Retina (tissue), 1 donor: ENCODE measurements around the gene NUP98.

Experiments used
- DNase-seq: peaks from one replicate; pipeline ENCODE4 v3.0.0-alpha.2; 2016

The NUP98 gene

DNA sequence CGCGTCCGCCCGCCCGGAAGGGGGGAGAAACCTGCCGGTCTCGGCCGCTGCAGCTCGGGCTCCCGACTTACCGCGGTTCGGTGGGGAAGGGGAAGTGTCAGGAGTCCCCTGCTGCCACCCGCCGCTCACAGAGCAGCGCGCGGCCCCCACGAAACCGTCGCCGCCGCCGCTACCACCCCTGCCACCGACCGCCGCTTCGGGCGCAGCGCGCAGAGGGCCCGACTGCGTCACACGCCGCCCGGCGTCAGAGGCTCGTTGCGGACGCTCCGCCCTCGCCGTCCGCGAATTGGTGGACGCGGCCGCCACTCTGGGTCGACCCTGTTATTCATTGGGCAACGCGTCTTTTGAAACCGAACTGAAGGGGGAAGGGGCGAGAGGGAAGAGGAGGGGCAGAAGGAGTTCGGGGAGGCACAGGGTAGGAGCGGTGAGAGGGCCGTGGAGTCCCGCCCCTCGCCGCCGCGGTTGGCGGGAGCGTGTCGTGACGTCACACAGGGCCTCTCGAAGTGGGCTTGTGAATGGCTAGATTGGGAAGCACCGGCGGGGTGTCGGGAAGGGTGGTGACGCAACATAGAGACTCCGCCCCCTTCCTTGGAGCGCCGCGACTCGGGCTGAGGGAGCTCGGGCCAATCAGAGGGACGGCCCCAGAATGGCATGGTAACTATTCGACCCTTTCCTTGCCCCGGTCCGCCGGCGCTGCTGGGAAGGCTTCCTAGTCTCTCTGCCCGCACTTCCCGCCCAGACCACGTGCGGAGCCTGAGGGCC is at the start of gene NUP98:
TSS of gene NUP98 (minus strand) at position 226 of the 762 bp plus-strand sequence. CDS start 15,437 bp downstream, outside the sequence.
- DNase-seq: peak; percentile 100

DNA sequence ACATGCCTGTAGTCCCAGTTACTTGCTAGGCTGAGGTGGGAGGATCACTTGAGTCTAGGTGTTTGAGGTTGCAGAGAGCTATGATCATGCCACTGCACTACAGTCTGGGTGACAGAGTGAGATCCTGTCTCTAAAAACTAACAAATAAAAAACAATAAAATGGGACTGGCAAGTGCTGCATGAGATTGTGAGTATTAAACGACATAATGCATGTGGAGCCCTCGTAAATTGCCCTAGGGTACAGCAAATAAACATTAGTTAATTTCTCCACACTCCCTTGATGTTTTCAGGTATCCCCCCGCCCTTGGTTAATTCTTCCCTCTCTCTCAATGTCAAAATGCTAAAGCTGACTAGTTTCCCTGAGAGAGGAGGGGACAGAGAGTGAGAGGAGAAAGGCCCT is 48.3 kb upstream of the NUP98 start:
- no peak for DNase-seq

DNA sequence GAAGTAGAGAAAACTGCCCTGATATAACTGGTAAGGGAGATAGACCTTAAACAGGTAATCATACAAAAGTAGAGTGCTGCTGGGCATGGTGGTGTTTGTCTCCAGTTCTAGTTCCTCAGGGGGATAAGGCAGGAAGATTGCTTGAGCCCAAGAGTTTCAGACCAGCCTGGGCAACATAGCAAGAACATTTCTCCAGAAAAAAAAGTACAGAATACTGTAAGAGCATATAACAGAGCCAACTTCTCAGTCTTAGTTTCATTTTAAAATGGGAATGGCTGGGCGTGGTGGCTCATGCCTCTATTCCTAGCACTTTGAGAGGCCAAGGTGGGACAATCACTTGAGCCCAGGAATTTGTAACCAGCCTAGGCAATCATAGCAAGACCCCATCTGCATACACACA is 47.9 kb upstream of the NUP98 start:
- no peak for DNase-seq

DNA sequence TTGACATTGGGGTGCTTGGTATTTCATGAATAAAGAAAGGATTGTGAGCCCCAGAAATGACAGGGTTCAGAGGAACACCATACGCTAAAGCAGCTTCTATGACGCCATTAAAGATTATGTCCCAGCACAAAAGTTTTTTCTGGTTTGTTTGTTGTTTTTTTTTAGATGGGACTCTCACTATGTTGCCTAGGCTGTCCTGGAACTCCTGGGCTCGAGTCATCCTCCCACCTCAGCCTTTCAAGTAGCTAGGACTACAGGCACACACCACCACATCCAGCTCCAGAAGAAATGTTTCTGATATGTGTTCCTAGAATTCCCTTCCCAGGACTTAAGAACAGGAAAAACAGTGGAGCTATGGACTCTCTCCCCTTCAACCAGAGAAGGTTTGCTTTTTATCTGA is 46.0 kb upstream of the NUP98 start:
- DNase-seq: no peak

DNA sequence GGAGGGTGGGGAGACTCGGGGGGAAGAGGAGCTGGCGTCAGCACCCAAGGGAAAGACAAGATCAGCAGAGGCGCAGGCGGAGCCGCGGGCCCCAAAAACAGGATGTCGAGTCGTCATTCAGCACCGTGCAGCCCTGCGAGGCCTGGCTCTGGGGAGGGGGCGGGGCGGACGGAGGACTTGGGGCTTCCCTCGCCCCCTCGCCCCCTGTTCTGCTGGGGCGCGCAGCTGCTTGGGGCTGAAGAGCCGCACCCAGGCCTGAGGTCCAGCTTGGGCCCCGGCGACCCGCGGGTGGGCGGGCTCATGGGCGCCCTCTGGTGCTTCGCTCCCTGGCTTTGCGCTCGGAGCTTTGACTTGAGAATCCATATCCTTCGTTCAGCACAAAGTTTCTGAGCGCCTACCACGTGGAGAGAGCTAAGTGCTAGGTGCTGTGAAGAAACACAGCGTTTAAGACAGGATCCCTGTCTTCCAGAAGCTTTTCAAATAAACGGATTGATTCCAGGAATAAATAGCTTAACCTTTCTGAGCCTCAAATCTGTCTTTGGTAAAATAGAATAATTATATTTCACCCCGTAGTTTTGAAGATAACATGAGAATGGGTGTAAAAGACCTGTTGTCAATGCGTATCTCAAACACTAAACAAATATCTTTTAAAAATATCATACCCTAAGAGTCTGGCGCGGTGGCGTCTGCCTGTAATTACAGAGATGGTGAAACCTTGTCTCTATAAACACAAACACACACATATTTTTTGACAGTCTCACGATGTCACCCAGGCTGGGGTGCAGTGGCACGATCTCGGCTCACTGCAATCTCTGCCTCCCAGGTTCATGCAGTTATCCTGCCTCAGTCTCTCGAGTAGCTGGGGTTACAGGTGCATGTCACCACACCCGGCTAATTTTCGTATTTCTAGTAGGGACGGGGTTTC is 44.3 kb upstream of the NUP98 start:
- DNase-seq: peak; percentile 91

DNA sequence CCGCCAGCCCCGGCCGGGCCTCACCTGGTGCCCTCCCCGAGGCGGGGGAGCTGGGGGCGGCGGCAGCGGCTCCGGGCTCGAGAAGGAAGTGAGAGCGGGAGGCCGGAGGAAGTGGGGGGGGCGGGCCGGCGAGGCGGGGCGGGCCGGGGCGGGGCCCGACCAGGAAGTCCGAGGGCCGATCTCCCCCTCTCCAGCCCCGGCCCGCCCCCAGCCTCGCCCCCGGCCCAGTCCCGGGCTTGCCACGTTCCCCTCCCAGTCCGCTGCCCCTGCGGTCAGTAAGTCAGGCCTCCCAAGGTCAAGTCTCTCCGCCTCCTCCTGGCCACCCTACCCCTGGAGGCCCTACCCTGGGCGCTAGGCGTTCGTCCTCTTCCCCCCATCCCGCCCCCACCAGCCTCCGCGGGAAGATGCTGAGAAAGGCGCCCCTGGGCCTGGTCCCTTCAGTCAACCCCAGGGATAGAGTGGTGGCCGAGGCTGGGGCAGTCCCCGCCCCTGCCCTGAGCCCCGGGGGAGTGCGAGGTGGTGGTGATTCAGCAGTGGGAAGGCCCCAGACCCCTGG is 43.6 kb upstream of the NUP98 start, which contains the start of gene RHOG:
TSS of gene RHOG (minus strand) at position 90 of the 556 bp plus-strand sequence. CDS start 12,821 bp downstream, outside the sequence.
- DNase-seq: no peak

DNA sequence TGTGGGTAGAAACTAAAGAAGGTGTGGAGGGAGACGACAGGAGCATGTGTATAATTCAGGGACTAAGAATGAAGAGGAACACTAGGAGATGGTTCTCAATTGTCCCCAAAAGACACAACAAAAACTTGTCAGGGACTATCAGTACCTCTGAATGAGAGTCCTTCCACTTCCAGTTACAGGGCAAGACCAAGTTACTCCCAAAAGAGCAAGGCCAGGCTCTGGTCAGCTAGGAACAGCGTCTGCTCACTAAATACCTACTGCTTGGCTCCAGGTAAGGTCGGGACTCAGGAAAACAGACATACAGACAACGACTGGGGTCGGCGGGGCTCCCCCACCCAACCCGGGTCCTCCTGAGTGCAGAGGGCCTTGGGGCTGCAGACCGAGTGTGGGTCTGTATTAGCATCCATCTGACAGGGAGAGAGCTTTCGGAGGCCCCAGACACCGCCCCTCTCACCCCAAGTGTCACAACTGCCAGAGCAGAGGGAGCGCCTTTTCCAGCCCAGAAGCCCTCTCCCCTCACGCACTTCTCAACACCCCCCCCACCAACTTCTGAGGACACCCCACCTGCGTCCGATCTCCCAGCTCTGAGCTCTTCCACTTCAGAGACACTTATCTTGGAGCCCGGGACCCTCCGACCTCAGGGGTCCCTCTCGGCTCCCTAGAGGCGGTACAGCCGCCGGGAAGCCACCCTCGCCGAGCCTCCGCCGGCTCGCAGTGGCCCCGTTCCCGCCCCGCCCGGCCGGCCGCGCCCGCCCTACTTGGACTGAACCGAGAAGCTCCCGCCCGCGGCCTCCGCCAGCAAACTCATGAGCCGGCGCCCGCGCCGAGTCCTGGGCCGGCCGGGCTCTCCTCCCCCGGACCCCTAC is 42.9 kb upstream of the NUP98 start:
- peak; percentile 74 for DNase-seq

DNA sequence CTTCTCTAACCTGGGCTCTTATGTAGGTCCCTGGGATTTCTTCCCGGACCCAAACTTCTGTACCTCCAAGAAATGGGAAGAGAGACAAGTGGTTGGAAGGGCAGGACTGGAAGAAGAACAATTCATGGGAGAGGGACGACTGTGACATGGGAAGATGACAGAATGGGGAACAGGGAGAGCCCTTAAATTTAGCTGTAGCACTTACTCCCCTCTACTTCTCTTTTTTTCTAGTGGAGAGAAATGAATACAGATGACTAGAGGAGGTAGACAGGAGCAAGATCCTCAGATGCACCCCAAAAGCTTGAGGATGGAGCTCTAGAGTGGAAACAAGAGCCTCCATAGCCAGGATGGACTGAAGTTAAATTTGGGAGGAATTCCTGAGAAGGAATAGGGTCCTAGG is 41.1 kb upstream of the NUP98 start:
- no peak for DNase-seq

DNA sequence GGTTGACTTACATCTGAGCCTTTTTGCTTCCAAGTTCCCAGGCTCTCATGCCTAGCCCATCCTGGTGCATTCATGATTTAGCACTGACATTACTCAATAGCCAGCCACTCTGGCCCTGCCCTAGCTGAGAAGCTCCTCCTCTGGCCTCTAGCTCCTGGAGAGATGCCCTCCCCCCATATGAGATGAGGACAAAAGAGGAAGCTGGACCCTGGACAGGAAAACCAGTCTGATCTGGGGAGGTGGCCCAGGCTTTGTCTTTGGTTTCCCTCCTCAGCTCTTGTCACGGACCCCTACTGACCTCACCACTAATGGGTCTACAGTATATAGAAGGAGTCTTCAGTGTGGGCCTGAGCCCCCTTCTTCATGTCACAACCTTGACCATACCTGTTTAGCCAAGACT is 40.4 kb upstream of the NUP98 start:
- no peak for DNase-seq

DNA sequence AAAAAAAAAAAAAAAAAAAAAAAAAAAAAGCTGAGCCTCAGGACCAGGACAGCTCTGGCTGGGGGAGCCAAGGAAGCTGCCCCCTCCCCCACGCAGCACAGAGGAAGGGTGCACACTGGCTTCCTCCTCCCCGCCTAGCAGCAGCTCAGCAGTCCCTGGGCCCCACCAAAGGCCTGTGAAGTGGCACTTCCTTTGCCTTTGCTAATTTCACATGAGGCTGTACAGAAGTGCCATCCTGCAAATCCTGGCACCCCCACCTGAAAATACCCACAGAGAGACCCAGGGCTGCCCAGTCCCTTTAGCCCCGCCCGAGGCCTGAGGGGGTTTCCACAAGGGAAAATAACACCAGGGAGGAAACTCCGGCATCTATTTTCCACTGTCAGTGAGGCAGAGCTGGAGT is 39.5 kb upstream of the NUP98 start:
- no peak for DNase-seq

DNA sequence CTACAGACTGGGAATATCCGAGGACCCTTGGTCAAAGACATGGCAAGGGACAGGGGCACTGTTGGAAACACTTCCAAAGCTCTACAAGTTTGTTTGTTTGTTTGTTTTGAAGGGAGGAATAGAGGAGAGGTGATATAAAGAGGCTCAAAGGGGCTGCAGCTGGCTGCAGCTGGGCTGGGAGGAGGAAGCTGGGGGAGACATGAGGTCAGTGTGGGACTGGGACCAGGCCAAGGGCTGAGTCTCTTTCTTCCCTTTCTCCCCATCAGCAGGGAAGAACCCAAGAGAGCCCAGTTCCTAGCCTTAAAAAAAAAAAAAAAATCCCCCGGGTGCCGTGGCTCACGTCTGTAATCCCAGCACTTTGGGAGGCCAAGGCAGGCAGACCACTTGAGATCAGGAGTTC is 38.4 kb upstream of the NUP98 start:
- no peak for DNase-seq

DNA sequence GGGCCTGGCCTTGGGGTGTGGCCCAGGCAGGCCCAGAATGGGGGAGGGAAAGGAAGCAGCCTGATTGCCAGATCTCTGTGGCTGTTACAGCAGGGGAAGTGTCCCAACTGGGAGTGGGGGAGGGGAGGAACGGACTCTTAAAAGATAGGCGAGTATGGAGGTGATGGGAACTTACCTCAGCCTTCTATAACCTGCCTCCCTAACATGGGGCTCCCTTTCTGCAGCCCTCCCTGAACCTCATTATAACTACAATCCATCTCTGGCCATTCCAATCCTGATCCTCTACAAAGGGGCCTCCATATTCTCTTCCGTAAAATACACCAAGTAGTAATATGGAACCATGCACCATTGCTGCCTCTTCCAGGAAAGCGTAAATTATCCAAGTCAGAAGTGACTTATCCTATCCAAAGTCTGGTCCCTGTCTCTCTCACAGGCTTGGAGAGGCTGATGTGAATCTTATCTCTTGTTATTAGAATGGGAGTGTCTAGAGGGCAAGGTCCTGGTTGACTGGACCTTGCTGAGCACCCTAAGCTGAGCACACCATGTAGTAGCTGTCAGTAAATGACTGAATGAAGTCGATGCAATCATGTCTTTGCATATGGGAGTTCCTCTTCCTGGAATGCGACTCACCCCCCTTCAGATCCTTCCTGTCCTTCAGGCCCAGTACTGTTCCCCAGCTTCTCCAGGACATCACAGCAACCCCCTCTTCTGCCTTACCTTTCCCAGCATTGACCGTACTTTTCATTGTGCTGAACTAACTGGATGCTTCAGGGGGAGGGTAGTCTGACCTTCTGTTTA is 37.5 kb upstream of the NUP98 start:
- no peak for DNase-seq

DNA sequence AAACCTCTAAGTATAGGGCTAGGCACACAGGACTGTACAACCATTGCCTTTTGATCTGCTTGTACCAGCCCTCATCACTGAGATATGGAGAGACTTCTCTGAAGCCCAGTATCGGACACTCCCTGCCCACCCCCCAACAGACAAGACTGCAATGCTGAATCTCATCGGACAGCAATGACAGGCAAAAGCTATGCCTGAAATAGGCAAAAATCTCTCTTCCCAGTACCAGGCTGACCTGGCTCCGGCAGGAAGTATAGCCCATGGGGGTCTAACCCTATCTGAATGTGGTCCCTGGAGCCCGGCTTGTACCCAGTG is 37.0 kb upstream of the NUP98 start:
- DNase-seq: no peak

DNA sequence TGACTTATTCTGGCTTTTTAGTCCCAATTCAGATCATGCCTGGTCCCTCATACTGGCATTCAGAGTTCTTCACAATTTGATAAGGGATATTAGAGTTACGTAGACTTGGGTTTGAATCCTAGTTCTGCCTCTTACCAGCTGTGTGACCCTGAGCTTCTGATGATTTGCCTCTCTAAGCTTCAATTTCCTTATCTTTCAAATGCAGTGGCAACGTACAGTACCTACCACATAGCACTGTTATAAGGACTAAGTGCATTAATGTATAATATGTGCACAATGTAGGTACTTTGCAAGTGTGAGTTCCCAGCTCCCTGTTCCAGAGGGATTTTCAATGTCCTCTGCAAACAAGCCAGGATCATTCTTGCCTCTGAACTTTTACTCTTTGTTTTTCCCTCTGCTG is 36.1 kb upstream of the NUP98 start:
- no peak for DNase-seq

DNA sequence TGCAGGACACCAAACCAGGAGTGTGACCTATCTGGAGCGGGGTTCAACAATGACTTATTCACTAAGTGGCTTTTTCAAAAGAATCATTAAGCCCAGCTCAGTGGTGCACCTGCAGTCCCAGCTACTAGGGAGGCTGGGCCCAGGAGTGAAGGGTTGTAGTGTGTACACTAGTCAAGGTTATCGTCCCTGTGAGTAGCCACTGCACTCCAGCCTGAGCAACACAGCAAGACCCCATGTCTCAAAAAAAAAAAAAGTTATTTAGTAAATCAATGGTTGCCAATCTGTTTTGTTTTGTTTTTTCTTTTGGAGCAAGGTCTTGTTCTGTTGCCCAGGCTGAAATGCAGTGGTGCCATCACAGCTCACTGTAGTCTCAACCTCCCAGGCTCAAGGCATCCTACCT is 35.5 kb upstream of the NUP98 start:
- no peak for DNase-seq

DNA sequence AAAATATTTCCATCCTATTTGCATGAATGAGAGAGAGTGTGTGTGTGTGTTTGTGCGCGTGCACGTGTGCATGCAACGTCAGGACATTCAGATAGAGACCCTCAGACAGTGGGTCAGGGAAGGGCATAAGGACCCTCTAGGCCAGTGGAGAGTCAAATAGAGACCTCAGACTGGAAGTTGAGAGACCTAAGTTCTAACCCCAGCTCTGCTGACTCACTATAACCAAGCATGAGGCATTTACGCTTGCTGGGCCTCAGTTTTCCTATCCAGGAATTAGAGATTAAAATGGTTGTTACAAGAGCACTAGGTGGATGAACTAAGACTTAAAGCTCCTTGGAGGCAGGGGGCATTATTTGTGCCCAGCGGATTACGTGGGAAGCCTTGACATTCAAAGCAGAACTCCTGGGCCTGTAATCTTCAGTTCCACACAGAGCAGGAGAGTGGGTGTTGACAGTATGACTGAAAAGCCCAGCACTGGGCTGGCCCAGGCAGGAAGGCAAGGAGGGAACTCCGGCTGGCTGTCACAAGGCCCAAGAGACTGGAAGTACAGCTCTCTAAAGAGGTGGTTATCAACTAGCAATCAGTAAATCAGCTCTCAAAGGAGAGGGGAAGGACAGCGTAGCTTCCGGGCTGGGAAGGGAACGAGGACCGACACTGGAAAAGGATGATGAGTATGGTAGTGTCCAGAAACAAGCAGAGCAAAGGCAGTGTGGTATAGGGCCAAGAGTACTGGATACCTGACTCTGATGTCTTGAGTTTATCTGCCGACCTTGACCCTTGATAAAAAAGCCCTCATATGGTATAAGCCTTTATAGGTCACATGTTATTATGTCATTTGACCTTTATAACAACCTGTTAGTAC is 34.3 kb upstream of the NUP98 start:
- DNase-seq: no peak

DNA sequence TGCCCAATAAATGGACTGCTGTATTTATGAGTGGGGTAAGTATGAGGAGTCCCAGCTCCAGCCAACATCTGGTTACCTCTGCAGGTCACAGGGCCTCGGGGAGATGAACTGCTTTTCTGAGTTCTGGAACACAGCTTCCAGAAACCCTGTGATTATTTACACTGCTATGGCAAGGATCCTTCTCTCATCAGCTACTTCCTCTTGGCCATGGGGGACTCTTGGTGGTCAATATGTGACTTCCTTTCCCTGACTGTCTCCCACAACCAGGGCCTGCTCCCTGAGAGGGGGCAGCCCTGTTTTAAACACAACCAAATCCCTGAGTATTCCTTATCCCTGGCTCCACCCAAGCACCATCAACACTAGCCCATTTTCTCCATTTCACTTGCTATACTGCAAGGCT is 33.4 kb upstream of the NUP98 start:
- no peak for DNase-seq

DNA sequence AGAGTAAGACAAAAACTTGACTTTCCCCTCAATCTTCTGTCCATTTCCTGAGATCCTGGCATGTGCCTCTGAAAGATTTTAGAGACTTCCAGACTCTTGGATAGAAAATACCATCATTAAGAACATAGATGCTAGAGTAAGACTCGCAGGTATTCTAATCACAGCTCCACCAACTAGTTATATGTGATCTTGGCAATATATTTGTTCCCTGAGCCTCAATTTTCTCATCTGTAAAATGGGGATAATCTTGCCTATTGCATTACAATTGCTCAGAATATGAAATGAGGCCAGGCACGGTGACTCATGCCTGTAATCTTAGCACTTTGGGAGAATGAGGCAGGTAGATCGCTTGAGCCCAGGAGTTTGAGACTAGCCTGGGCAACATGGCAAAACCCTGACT is 32.7 kb upstream of the NUP98 start:
- no peak for DNase-seq

DNA sequence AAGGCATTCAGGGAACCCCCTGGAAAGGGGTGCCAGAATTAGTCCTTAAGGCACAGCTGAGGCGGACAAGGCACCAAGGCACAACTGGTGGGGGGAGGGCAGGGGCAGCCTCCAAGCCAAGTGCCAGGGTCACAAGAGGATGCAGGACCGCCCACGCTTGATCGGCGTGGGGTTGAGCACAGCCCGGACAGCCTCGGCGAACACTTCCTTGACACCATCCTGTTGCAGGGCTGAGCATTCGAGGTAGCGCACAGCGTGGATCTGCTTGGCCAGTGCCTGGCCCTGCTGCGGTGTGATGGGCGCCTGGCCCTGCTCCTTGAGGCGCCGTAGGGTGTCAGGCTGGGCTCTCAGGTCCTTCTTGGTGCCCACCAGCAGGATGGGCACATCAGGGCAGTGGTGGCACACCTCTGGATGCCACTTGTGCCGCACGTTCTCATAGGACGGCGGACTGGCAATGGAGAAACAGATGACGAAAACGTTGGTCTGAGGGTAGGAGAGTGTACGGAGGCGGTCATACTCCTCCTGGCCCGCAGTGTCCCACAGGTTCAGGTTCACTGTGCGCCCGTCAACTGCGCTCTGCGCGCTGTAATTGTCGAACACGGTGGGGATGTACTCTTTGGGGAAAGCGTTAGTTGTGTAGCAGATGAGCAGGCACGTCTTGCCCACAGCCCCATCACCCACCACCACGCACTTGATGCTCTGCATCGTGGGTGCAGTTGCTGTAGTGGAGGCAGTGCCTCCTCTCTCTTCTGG is 30.3 kb upstream of the NUP98 start:
- no peak for DNase-seq

DNA sequence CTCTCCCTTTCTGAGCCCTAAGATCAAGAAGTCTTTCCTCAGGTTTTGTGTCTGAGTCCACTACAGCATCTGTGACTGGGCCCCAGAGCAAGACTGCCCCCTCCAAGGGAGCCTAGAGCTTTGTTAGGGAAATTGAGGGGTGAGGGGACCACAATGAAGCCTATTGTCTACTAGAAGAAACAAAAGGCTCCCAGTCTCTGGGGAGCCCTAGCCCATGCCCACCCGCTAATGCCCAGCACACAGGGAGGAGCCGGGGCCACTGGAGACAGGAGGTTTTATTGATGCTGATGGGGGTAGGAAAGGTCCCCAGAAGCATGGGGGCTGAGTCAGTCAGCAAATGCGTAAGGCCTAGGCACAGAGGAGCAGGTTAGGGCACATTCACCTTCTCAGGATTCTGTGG is 29.4 kb upstream of the NUP98 start:
- no peak for DNase-seq
